H4 (cell line): Measurements from ENCODE around the gene DNASE1L1. TPM values are rescaled to one million over a fixed set of nuclear protein-coding genes. Genes with fewer than 3 reads are reported as not detected.

Experiments used
- DNase-seq: peaks from one replicate; pipeline ENCODE4 v3.0.0-alpha.2; 2015; ENCODE audit warnings: low spot score
- total RNA-seq: library from RNA; depleted of rRNA; stranded (reverse); fragments of >200 nt; shearing (Covaris generic); gene quantifications from 2 replicates; pipeline ENCODE4 v1.2.3, GENCODE V29; 2014

The DNASE1L1 gene
- total RNA-seq, 1 experiment from 2014 or later = 19.4 TPM

DNA sequence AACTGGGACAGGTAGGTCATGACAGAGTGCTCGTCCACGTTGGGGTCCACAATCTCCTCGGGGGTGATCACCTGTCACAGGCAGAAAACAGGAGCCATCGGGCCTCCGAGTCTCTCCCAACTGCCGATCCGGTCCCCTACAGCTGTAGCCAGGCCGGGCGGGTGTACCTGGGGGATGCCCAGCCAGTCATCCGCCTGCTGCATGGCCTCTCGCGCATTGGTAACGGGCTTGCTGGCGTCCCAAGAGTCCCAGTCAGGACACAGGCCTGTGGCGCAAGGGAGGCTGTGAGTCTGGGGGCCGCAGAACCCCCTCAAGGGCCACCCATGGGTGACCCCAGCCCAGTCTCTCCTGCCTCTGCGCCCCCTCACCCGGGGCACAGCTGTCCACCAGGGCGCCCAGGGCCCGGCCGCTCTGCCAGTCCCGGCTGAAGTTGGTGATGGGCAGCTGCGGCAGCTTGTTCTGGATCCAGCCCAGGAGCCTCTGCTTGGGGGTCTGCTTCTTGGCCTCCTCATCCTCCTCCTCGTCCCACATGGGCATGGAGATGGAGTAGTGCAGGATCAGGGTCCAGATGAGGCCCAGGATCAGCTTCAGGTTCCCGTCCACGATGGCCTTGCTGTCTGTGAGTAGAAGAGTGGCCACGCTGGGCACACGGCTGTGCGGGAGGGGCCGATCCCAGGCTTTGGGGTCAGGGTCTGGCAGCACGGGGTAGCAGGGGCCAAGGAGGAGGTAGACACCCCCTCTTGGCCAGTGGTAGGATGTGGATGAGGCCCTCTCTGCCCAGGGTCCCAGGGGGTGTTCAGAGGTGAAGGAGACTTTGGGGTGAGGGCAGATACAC lies 41.4 kb downstream of the DNASE1L1 start:
- DNase-seq = no peak

DNA sequence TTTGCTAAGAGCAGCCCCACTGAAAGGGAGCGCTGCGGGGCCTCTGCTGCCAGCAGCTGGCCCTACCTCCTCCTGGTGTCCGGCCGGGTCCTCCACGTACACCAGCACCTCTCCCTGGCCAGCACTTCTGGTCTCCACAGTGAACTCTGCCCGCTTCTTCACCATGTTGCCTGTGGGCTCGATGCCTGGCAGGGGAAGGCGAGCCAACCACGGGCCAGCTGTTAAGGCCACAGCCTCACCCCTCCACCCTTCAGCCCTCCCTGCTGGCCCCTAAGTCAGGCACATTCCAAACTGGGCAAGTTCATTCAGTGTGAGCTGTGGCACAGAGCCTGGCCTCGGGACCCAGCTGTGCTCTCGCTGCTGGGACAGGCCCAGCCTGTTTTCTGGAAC lies 42.4 kb downstream of the DNASE1L1 start:
- no peak for DNase-seq

DNA sequence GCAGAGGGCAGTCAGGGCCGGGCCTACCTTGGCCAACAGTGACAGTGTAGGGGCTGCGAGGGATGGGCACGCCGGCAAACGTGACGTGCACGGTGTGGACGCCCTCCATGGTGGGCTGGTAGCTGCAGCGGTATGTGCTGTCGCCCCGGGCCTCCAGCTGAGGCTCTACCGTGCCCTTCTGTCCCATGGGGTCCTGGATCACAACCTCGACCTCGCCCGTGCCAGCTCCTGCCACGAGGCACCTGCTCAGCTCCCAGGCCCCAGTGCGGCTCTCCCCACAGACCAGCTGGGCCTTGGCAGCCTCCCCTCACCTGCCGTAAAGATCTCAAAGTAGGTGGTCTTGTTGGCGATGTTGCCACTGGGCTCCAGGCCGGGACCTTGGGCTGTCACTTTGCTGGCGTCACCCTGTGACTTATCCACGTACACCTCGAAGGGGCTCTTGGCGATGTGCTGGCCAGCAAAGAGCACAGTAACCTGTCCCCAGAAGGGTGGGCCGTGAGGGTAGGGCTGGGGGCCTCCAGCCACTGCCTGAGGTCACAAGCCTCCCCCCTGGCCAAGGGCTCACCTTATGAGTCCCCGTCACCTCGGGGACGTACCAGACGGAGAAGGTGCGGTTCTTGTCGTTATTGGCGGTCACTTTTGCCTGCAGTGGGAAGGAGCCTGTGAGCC lies 42.9 kb downstream of the DNASE1L1 start:
- no peak for DNase-seq

DNA sequence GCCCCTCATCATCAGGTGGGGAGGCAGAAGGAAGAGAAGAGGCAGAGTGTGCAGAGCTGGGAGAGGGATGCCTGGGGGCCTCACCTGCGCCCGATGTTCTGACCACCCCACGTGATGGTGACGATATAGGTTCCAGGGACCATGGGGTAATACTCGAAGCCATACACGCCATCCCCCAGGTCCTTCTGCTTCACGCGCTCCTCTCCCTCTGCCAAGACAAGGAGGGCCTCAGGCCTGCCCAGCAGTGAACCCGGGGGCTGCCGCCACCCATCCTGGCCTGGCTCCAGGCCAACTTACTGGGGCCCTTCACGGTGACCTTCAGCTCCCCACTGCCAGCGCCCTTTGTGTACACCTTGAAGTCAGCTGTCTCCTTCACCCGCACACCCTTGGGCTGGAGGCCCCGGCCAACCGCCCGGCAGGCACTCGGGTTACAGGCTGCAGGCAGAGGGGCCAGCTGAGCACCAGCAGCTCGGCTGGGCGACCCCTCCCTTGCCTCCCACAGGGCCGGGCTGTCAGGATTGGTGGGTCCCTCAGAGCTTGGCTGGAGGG lies 43.9 kb downstream of the DNASE1L1 start:
- no peak for DNase-seq

DNA sequence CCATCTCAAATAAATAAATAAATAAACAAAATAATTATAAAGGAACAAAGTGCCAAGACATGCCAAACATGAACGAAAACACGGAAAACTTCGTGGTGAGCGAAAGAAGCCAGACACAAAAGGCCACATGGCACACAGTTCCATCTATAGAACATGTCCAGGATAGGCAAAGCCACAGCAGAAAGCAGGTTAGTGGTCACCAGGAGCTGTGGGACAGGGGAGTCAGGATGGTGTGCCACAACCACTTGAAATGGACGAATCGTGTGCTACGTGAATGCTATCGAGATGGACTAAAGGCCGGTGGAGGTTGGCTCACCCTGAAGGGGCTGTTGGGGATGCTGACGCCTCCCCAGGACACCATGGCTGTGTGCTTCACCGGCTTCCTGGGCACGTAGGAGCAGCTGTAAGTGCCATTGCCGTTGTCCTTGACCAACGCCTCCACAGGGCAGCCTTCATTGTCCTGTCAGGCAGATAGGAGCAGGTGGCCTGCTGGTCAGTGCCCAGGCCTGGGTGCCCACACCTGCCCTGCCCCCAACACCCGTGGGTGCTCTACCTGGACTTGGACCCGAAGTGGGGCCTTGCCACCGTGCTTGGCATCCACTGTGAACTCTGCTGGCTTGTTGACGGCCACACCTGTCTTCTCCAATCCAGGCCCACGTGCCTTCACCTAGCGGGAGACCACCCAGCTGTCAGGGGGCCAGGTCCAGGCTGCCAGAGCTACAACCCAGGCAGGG lies 45.2 kb downstream of the DNASE1L1 start:
- DNase-seq = no peak

DNA sequence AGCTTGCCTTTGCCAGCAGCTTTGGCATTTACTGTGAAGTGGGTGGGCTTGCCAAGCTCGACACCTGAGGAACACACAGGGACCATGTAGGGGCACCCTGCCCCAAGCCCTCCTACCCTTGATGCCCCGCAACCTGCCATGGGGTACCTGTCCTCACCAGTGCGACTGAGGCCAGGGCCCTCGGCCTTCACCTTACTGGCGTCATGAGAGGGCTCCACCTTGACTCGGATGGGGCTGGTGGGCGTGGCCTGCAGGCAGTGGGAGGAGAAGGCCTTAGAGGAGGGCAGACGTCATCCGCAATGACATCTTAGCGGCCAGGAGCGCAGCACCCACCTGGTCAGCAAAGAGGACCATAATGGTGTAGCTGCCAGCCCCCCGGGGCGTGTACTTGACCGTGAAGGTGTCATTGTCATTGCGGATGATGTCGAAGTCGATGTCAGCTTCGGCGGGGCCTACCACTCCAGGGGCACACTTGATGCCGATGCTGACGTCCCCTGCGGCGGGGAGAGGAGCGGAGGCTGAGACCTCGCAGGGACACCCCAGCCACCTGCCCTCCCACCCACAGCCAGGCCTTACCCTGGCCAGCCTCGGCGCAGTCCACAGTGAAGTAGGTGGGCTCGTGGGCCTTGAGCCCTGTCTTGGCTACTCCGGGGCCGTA lies 46.8 kb downstream of the DNASE1L1 start:
- no peak for DNase-seq

DNA sequence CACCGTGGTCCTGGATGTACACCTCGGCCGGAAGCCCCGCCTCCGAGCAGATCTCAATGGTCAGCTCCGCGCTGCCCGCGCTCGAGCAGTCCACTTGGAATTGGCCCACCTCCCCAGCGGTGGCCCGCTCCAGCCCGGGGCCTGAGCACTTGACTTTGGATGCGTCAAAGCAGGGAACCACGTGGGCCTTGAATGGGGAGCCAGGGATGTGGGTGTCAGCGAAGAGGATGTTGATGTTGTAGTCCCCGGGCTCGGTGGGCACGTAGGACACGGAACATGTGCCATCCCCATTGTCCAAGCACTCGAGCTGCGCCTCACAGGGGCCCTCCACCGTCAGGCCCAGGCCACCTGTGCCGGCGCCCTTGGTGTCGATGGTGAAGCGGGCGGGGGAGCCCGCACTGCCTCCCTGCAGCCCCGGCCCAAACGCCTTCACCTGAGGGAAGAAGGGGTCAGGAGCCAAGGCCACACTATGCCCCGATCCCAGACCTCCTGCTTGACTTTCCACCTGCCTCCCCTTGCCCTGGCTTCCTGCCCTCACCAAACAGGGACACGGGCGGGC lies 48.8 kb downstream of the DNASE1L1 start:
- DNase-seq = no peak

DNA sequence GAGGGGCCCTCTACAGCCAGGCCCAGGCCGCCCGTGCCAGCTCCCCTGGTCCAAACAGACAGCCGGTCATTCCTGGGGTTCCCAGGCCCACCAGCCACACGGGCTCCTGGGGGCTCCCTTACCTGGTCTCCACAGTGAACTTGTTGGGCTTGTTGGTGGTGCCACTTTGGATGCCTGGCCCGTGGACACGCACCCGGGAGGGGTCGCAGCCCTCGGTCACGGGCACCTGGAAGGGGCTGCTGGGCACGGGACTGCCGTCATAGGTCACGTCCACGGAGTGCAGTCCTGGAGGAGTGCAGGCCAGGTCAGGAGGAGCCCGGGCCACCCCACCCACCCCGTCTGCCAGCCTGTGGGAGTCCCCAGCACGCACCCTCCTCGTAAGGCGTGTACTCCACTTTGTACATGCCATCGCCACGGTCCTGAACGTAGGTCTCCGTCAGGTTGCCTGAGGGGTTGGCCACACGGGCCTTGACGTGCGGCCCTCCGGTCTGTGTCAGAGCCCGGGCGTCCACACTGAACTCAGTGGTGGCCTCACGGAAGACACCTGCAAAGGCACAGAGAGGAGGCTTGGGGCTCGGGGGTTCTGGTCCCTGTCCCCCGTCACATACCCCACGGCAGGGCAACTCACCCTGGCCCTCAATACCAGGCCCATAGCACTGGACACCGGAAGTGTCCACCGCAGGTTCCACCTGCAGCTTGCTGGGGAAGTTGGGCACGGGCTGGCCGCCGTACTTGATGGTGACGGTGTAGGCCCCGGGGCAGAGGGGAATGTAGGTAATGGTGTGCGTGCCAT lies 49.5 kb downstream of the DNASE1L1 start:
- no peak for DNase-seq

DNA sequence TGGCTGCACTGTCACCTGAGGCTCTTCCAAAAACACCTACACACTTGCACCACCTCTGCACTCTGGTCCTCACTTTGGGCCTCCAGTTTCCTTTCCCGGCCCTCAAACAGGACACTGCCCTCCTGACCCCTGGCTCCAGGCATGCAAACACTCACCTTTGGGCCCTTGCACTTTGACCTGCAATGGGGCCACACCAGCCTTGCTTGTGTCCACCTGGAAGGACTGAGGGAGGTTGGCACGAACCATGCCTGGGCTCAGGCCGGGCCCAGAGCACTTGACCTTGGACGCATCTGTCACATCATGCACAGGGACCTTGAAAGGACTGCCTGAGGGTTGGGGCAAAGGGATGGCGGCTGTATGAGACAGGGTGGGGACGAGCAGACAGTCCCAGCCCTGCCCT lies 50.2 kb downstream of the DNASE1L1 start:
- DNase-seq = no peak

DNA sequence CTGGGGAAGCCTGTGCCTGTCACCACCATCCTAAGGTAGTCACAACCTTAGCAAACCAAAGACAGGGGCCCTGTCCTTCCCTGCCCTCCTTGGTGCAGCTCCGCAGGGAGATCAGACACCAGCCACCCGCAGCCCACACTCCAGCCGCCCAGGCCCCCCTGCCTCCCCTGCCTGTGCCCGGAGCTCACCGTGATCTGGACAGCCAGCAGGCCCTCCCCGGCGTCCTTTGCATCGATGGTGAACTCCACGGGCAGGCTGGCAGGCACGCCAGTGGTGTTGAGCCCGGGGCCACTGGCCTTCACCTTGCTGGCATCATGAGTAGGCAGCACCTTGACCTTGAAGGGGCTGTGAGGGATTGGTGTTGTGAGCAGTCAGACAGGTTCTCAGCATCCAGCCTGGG lies 51.0 kb downstream of the DNASE1L1 start:
- no peak for DNase-seq

DNA sequence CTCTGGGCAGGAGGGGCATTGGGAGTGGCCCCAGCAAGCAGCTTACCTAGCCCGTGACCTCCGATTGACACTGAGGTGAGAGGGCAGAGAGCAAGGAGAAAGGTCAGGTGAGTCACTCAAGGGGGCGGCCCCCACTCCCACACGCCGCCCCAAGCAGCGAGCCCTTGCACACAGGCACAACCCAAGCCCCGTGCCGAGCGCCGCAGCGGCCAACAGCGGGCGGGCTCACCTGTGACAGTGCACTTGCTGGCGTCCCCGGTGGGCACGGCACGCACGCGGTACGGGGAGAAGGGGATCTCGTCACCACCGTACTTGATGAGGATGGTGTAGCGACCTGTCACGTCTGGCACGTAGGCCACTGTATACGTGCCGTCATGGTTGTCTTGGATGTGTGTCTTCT lies 51.8 kb downstream of the DNASE1L1 start:
- DNase-seq = no peak

DNA sequence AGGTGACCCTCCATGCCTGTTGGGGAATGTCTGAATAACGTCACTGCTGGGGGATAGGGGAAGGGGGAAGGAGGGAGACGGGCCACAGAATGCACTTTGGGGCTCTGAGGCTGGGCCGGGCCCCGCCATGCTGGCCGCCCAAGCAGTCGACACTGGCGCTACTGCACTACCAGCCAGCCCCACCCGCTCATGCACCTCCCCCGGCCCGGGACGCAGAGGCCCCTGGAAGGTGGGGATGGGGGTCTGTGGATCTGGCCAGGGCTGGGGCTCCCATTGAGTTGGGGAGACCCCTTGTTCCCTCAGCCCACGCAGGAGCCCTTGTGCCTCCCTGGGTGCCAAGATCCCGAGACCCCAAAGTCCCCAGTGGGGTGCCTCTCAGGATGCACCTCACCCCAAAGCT lies 52.5 kb downstream of the DNASE1L1 start:
- no peak for DNase-seq

DNA sequence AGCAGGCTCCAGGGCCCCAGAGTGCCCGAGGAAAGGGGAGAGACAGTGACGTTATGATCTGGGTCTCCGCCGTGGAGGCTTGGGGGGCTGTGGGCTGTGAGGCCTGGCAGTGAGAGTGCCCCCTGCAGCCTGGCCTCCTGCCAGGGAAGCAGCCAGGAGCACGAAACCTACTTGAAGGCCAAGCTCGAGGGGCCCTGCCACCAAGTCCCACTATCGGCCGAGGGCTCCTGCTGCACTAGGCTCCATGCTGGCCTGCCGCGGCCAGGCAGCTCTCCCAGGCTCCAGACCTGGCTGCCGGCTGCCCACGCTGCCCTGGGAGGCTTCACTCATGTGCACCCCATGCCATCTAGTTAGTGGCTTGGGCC lies 53.3 kb downstream of the DNASE1L1 start:
- no peak for DNase-seq

DNA sequence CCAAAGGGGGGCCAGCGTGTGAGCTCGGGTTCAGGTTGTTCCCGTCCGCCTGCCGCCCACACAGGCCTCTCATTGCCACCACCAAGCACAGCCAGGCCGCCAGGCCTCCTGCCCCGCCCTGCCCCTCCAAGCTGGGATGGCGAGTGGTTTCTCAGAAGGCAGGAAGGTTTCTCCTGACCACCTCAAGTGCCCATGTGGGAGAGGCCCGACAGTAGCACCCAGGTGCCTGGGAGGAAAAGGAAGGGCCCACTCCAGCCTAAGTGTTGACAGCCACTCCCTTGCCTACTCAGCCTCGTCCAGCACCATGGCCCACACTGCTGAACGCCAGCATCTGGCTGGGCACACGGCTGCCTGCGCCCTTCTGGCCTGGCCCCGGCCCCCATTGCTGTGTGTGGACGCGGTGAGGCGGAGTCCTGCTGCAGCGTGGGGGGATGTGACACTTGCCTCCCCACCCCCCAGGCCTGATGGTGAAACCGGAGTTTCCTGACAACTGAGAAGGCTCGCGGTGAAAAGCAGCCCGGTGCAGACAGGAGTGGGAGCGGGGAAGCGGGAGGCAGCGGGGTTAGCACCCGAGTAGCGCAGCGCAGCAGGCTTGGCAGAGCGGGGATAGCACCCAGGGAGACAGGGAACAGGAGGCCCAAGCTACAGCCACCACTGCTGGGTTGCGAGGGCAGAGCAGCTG lies 53.8 kb downstream of the DNASE1L1 start:
- no peak for DNase-seq

DNA sequence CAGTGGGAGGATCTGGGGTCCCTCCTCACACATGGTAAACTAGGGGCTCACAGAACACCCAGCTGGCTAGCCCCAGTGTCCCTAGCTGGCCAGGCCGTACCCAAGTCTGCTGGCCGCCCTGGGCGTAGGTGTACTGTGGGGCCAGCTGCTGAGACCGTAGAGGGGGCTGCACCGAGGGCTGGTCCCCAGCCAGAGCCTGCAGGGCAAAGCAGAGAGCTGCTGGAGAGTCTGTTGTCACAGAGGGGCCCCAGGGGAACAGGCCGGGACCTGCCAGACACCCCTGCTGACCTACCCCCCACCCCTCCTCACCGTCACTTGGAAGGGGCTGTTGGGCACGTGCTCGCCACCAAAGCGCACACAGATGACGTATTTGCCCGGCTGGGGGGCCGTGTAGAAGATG lies 54.5 kb downstream of the DNASE1L1 start:
- DNase-seq = no peak

DNA sequence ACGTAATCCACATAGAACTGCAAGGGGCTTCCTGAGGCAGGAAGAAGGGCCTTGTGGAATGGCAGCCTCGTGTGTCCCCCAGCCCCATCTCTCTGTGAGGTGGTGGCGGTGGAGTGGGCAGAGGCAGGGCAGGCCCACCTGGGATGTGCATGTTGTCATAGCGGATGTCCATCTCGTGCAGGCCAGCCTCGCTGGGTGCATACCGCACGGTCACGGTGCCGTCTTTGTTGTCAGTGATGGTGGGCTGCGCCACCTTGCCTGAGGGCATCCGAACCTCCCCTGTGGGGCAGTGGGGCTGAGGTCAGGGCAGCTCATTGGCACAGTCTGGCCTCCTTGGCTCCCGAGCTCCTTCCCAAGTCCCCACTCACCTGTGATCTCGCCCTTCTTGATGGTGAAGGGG lies 55.0 kb downstream of the DNASE1L1 start:
- no peak for DNase-seq

DNA sequence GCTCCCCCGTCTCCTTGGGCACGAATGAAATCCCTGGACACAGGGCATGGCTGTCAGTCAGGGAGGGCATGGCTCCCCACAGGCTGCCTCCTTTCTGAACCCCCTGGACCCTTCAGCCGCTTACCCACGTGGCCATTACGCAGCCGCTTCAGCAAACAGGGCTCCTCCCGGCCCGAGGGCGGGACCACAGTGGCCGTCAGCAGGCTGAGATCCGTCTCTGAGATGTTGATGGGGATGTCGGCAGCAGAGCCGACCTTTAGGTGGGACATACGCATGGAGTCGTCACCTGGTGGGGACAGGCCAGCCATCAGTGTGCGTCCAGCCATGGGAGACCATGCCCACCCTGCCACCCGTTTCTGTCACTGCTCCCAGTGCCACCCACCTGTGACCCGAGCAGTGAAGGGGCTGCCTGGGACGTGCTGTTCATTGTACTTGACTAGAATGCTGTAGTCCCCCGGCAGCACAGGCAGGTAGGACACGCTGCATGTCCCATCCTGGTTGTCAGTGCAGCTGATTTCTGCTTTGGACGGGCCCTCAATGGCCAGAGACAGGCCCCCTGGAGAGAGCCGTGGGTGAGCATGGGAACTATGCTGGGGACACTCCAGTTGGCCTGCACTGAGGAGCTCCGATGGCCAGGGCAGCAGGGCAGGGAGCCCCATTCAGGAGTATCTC lies 55.7 kb downstream of the DNASE1L1 start:
- no peak for DNase-seq

DNA sequence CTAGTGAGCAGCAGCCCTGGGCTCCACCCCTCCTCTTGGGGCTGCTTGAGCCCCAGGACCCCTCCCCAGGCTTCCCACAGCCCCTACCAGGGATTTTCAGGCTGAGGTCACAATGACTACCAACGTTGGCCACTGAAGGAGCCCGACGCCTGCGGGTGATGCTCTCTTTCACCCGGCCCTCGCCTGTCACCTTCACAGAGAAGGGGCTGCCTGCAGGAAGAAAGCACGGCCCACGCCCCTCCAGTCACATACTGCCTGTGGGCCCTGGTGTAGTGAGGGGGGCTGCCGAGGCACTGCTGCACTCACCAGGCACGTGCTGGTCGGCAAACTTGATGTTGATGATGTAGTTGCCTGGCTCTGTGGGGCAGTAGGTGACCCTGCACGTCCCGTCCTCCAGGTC lies 56.6 kb downstream of the DNASE1L1 start:
- no peak for DNase-seq

DNA sequence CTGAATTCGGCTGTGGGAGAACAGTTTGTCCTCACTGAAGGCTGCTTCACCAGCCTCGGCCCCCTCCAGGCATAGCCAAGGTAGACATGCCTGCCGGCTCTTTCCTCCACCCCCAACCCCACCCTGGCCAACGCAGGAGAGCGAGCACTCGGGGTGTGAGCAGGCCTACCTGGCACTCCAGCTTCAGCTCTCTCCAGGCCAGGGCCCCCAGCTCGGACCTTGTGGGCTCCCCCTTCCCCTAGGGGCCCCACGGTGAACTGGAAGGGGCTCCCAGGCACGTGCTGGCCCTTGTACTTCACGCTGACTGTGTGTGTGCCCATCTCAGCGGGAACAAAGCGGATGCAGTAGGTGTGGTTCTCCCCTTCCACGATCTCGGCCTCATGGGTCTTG lies 57.0 kb downstream of the DNASE1L1 start:
- no peak for DNase-seq
